Measurements from ENCODE around the gene NUDT14. TPM values are rescaled to one million over a fixed set of nuclear protein-coding genes. Genes with fewer than 3 reads are reported as not detected.
A peak's percentile ranks its signal among the peaks of the same experiment; 100 is the strongest.

The NUDT14 gene
- 18.0 and 19.8 TPM in 2 replicates for total RNA-seq (2014; rRNA removed; shearing (Covaris generic))

DNA sequence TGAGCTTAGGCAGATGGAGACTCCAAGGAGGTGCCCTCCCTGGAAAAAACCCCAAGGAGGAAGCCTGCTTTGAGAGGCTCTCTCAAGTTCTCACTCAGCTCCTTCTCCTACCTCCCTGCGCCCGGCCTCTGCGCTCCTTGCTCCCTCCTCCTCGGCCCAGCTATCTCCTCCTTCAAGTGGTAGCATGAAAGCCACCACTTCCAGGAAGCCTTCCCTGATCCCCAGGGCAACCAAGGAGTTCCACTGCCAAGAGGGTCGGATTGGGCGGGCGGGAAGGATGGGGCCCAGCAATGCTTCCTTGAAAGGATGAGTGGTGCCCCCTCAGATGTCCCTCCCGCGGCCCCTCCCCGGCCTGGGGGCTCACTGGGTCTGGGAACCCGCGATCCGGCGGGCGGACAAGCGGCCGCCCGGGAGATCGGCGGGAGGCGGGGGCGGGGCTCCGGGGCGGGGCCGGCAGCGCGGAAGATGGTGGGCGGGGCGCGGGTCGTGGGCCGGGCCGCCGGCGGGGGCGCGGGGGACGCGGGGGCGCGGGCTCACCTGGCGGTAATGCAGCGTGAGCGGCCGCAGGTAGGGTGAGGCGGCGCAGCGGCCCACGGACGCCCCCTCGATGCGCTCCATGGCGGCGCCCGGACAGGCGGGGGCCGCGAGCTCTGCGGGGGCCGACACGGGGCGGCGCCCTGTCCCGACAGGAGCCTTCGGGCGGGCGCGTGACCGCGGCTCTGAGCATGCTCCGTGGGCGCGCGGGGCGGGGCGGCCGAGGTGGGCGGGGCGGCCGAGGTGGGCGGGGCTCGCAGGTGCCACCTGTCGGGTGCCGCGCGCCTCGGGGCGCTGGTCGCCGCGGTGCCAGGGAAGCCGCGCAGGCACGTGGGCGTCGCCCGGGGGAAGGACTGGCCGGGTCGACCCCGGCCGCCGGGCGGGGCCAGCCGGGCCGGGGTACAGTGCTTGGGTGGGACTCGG is at the start of gene NUDT14:
TSS of gene NUDT14 (minus strand) at position 721 of the 957 bp plus-strand sequence. CDS start at position 618, 103 bp downstream.
- DNase-seq (ENCODE audit: low spot score) = peak; percentile 34

DNA sequence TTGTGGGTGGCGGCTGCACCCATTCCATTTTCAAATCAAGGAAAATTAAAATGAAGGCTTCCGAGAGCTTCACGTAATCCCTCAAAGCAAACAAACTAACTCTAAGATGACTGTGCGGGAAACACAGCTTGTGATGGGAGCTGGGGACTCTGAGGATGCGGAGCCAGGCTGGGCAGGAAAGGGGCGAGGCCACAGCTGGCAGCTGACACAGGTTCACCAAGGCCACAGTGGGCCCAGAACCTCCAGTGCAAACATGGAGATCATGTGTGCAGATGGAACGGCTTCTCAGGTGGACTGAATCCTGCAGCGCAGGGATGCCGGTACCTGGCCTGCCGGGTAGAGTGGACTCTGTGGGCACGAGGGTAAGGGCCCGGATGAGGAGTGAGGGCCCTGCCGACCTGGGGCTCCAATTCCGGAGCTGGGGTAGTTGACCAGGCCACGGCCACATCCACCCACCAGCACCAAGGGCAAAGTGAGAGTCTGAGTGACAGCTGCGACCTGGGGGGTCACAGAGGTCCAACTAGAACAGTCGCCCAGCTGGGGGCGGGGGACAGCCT is 48.1 kb upstream of the NUDT14 start:
- no peak for DNase-seq (ENCODE audit: low spot score)

DNA sequence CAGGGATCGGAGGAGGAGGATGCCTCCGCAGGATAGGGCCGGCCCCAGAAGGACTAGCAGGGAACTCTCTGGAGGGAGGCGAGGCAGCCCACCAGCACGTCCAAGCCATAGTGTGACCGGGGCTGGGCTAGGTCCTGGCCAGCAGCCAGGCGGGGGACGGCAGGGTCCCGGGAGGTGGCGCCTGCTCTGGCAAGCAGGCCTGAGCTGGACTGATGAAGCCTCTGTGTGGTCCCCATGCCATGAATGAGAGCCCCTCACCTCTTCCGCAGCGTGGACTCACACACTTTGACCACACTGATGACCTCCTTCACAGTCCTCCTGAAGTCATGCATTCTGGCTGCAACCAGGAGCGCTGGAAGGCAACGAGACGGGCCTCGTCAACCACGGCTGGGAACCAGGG is 47.5 kb upstream of the NUDT14 start:
- DNase-seq (ENCODE audit: low spot score) = no peak

DNA sequence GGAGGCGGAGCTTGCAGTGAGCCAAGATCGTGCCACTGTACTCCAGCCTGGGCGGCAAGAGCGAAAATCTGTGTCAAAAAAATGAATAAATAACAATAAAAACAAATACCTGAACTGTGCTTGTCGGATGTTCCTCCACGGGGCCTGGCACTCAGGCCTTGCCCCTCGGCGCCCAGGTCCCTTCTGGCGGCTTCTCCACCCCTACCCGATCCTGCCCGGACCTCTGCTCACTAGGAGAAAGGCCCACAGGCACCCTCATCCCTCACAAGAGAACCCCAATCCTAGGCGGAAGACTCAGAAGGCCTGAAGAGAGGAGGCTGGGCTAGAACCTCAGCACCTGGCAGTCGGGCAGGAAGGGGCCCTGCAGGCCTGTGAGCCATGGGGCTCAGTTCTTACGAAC is 46.2 kb upstream of the NUDT14 start:
- DNase-seq (ENCODE audit: low spot score) = no peak

DNA sequence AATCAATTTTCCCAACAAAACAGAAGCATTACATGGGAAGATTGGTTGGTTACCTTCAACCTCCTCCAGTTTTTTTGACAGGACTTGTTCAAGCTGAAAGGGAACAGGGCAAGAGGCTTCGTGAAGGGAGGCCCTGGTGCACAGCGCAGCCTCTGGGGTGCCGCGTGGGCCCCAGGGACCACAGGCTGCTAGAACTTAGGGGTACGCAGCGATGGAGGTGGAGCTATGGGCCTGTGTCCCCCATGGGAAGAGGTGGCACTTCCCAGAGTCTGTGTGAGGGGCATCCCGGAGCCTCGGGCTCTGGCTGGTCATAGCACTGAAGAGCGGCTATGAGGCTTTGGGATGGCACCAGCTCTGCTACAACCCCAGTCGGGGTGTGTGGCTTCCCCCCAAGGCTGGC is 45.1 kb upstream of the NUDT14 start:
- no peak for DNase-seq (ENCODE audit: low spot score)

DNA sequence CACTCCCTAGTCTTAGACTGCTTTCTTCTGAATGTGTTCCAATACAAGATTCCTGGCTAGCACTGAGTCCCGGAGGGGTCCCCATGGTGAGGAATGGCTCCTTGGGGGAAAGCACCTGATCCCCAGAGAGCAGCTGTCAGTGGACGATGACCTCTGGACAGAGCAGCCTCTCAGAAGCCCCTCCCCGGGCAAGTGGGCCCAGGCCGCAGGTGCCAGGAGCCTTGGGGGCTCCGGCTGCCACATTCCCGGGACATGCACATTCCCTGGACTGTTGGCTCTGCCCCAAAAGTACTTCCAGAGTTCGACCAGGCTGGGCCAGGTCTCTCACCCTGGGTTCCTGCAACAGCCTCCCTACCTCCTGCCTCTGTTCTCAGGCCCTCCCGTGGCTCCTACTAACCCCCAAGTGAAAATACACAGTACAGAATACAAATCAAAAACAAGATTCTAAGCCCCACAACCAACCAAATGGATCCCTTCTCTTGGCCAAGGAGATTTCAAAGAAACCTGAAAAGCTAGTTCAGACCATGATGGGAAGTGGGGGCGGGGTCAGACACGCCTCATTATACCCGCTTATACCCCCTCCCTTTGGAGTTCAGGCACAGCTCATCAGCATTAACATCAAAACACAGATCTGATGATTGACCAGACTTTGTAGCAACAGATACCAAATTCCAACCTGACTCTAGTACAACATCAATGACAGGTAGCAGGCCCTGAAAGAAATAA is 43.9 kb upstream of the NUDT14 start:
- DNase-seq (ENCODE audit: low spot score) = no peak

DNA sequence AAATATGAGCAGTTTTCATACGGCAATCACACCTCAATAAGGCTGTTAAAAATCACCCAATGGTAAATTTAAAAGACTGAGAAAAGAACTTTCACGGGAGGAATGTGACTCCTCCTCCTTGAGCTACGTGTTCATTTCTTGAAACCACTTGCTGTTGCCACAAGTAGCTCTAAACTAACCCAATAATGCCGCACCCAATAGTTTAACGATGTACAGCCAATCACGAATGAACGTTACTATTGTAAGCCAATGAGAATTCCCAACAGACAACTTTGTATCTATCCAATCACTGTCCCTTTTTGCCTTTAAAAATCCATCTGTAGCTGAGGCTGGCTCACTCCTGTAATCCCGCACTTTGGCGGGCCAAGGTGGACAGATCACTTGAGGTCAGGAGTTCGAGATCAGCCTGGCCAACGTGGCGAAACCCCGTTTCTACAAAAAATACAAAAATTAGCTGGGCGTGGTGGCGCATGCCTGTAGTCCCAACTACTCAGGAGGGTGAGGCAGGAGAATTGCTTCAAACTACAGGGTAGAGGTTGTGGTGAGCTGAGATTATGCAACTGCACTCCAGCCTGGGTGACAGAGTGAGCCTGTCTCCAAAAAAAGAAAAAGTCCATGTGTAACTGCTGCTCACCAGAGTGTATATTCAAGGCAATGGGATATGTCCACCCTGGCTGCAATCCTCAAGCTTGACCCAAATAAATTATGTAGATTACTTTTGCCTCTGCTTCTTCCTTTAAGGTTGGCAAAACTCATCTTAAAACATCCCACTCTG is 42.8 kb upstream of the NUDT14 start:
- DNase-seq (ENCODE audit: low spot score) = no peak

DNA sequence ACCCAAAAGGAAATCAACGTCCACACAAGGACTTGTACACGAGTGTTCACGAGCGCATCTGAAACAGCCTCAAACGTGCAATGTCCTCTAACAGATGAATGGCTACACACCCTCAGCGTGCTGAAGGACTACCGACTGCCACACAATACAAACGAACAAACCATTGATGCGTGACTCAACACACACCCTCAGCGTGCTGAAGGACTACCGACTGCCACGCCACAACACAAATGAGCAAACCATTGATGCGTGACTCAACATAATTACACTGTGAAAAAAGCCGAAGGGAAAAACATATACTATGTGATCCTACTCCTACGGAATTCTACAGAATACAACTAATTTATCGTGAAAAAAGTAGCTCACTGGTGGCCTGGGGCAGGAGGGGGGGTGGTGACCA is 42.1 kb upstream of the NUDT14 start:
- DNase-seq (ENCODE audit: low spot score) = no peak

DNA sequence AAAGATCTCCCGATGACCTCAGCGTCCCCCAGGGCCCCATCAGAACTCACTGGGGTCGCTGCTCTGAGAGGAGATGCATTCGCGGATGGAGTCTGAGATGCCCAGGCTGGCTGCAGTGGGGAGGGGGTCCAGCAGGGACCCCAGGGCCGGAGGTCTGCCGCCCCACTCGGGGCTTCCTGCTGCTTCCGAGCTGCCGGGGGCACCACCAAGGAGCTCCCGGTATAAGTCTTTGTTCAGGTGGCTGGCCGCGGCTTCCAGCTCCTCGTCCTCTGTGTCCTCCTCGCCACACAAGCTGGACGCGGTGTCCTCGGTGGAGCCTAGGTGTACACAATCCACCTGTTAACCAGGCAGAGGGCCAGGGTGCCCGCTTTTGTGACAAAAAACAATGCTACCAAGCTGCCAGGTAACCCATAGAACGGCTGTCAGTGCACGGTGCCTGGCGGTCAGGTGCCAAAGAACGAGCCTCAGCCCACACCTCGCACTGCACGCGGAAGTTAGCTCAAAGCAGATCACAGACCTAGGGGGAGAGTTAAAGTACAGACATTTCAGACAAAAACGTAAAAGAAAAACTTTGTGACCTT is 40.6 kb upstream of the NUDT14 start:
- DNase-seq (ENCODE audit: low spot score) = no peak

DNA sequence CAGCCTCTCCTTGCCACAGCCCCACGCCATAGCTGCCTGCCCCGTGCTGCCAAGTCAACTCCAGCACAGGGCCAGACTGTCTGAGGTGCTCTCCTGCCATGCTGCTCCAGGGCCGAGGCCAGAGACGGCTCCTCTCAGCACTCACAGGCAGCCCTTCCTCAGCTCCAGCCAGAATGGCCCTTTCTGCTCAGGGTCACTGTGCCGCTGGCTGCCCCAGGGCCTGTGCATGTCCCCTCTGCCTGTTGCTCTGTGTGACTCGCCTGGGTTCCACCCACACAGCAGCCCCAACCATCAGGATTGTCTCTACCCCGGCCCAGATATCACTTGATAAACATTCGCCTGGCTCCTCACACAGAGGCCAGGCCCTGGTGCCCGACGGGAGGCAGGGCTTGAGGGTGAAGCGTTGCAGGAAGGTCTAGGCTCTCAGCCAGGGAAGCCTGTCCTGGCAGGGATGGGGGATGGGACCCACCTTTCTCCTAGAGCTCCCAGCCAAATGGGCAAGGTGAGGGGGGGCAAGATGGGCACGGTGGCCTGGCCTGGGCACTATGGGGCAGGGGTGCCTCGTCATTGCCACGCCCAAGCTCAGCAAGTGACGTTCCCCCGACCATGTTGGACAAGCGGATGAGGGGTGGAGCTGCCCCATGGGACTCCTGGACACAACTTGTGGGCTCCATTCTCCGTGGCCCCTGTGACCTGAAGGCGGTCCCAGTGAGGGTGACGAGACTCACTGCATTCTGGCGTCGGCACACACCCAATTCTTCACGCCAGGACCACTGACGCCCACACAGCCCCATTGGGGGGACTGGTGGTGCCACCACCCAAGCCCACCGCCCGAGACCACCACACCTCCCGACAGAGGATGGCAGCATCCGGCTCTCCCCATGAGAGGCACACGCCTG is 39.8 kb upstream of the NUDT14 start:
- no peak for DNase-seq (ENCODE audit: low spot score)

DNA sequence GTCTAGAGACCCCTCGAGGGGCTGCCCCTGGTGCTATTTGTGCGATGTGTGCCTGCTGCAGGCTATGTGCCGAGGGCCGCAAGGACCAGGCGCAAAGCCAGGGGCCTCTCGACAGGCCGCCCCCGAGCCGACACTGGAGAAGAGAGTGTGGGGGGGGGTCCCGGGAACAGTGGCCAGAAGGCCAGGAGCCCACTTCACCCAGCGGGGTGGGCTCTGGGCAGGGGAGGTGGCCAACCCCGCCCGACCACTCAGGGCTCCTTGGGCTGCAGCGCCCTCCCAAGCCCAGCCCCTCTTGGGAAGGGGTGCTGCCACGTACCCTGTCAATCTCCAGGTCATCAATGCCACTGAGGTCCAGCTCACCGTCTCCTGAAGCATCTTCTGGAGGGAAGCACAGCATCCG is 38.6 kb upstream of the NUDT14 start:
- no peak for DNase-seq (ENCODE audit: low spot score)

DNA sequence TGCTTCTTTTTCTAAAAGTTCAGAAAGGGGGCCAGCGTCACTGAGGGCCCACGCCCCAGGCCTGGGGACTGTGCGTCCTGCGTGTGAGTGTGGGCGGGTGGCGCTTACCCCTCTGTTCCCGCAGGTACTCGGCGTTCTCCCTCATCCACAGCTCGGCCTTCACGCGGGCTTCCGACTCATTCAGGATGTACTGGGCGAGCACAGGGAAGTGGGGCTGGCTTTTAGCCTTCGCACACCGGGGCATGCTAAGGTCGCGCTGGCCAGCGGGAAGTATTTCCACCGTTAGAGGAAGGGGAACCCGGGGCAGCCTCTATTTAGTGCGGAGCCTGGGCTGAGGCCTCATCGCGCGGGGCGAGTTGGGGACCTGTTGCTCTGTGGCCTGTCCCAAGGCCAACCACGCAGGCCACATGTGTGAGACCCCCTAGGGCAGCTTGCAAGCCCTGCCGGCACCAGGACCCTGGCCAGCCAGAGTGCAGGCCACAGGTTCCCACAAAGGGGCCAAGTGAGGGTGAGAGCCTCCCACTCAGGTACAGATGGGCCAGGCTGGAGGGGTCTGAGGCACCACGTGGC is 38.0 kb upstream of the NUDT14 start:
- no peak for DNase-seq (ENCODE audit: low spot score)

DNA sequence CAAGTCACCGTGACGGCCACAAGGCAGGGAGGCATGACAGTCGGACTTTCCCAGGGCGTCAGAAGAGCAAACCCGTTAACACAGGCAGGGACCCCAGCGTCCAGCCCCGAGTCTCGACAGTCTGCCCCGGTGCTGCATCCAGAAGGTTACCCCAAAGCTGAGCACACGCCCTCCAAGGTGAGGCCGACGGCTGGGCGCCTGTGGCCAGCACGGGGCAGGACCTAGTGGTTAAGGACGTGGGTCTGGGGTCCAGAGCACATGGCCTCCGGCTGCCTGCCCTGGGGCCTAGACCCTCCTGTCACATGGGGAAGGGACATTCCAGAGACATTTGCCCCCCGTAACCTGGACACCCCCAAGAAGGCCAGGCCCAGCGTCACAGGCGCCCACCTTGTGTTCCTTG is 37.5 kb upstream of the NUDT14 start:
- no peak for DNase-seq (ENCODE audit: low spot score)

DNA sequence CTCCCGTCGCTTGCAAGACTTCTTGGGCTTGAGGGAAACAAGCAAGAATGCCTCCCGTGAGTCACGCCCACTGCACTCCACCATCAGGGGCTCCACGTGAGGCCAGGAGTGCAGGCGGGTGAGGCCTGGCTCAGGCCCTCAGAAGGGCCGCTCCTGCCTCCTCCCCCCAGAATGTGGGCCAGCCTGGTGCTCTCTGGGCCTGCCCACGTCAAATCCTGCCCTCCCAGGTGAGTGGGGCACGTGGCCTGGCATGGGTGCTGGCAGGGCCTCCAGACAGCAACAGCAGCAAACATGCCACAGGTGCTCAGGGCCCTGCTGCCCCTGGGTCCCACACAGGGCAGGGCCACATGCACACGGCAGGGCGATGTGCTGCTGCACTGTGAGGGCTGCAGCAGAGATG is 36.7 kb upstream of the NUDT14 start:
- no peak for DNase-seq (ENCODE audit: low spot score)

DNA sequence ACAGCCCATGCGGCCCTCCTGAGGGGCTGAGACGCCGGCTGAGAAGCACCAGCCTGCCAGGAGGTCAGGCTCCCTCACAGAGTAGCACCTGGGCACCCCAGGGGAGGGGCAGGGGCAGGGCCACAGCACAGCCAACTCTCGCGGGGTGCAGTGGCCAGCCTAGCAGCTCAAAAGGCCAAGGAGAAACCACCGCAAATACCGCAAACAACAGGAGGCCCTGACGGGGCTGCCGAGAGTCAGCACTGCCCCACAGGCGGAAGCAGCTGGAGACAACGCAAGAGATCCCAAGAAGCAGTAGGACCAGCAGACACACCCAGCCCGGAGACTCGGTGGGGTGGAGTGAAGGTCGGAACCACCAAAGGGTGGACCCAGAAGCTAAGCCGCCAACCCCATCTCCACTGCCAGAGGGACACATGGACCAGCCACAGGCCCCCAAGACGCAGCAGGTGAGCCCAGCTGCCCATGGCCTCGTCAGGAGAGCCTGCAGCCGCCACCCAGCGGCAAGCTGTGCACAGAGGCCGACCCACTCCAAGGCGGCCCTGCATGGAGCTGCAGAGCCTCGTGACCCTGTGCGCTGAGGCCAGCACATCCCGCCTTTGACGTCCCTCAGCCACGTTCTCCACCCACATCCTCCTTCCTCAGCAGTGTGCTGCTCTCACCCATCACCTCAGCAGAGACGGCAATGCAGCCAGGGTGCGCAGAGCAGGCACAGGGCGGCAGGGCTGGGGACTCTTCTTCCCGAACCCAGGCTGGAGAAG is 35.6 kb upstream of the NUDT14 start:
- no peak for DNase-seq (ENCODE audit: low spot score)

DNA sequence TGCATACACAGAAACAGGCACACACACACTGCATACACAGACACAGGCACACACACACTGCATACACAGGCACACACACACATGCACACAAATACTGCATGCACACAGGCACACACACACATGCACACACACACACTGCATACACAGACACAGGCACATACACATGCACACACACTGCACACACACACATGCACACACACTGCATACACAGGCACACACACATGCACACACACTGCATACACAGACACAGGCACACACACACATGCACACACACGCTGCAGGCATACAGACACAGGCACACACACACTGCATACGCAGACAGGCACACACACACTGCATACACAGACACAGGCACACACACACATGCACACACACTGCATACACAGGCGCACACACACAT is 34.5 kb upstream of the NUDT14 start:
- DNase-seq (ENCODE audit: low spot score) = no peak

DNA sequence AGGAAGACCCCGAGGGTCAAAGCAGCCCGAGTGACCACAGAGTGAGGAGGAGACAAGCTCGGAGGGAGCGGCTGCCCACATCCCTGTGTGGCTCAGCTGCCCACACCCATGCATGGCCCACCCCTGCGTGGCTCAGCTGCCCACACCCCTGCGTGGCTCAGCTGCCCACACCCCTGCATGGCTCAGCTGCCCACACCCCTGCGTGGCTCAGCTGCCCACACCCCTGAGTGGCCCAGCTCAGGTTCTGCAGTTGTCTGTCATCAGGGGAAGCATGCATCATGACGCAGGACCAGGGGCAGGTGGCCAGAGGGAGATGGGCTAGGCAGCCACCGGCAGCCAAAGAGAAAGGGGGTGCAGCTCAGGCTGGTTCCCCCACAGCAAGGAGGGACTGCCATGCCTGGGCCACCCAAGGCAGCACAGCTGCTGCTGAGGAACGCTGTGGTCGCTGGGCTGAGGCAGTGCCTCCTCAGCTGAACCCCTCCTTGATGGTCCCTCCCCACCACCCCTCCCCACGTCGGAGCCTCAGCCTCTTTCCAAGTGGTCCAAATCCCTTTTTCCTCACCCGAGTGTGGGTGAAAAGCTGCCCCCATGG is 33.3 kb upstream of the NUDT14 start:
- DNase-seq (ENCODE audit: low spot score) = no peak

DNA sequence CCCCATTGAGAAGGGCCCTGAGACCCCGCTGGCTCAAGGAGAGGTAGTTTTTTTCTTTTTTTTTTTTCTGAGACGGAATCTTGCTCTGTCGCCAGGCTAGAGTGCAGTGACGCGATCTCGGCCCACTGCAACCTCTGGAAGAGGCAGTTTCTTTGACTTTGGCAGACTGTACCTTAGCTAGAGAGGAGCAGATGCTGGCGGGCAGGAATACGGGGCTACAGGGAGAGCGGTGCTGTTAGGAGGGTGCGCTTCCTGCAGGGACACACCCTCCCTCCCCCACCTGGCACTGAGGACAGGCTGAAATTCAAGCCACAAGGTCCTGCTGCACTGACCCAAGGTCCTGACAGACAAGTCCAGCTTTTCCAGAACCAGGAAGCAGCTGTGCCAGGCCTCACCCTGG is 32.2 kb upstream of the NUDT14 start:
- DNase-seq (ENCODE audit: low spot score) = no peak
